A549 (cell line): ENCODE measurements around the gene AMFR.

Experiments
- CEBPB ChIP-seq, 2 experiments: fragments of >200 bp in 1 of 2; sonication (Bioruptor Twin) in 1 of 2; formaldehyde crosslinking in 1 of 2; IDR thresholded peaks; 2 replicates each; pipeline ENCODE4 v1.6.1; 2012 to 2016
- HDAC2 ChIP-seq: fragments of 200-600 bp; sonication (generic); IDR thresholded peaks from 2 replicates; pipeline ENCODE4 v1.6.1; 2016
- NFE2L2 ChIP-seq: fragments of 150-350 bp; conservative IDR thresholded peaks from 2 replicates; pipeline ENCODE4 v1.6.1; 2014; ENCODE audit warnings: low read length
- POLR2A ChIP-seq: IDR thresholded peaks from 2 replicates; pipeline ENCODE4 v1.6.1; 2012; ENCODE audit warnings: mild to moderate bottlenecking, low read length
- RAD21 ChIP-seq, 2 experiments: fragments of >200 bp in 1 of 2; sonication (Bioruptor Twin) in 1 of 2; formaldehyde crosslinking in 1 of 2; IDR thresholded peaks in 1 of 2; conservative IDR thresholded peaks in 1 of 2; 2 replicates in 1 of 2; 3 replicates in 1 of 2; pipeline ENCODE4 v1.6.1; 2012 to 2018; ENCODE audit warnings: inconsistent platforms in 1 of 2
- RCOR1 ChIP-seq: fragments of 150-350 bp; IDR thresholded peaks from 2 replicates; pipeline ENCODE4 v1.6.1; 2014; ENCODE audit warnings: antibody characterized with exemption, low read length, low read depth
- SMC3 ChIP-seq: fragments of >200 bp; sonication (Bioruptor Twin); formaldehyde crosslinking; IDR thresholded peaks from 3 replicates; pipeline ENCODE4 v1.6.1; 2018; ENCODE audit warnings: inconsistent platforms
- TF ChIP-seq, protein P1 (sequence below): fragments of >200 bp; sonication (Bioruptor Twin); formaldehyde crosslinking; IDR thresholded peaks from 3 replicates; pipeline ENCODE4 v1.5.1; 2016

DNA sequence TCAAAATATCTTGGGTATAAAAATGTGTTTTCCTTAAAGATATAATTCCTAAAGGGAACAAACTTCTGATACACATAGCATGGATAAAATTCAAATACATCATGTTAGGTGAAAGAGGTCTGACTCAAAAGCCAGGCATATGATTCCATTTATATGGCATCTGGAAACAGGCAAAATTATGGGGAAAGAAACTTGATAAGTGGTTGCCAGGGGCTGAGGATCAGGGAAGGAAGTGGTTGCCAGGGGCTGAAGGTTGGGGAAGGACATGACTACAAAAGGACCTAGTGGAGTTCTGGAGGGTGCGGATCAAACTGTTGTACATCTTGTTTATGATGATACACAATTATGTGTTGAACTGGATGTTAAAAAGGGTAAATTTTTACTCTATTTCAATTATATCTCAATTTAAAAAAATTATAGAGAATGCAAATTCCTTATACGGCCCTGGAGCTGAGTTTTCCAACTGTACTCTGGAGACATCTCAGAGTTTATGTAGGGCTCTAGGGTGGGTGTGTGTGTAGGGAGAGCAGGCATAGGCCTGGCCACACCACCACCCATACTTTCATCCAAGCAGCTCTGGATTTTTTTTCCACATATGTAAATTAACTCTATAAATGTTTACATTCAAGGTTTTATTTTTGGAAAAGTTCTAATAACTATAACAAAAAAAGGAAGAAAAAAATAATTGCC is 55.0 kb downstream of the AMFR start:
- no peak for TF ChIP-seq POLR2A
- TF ChIP-seq, protein P1, sequence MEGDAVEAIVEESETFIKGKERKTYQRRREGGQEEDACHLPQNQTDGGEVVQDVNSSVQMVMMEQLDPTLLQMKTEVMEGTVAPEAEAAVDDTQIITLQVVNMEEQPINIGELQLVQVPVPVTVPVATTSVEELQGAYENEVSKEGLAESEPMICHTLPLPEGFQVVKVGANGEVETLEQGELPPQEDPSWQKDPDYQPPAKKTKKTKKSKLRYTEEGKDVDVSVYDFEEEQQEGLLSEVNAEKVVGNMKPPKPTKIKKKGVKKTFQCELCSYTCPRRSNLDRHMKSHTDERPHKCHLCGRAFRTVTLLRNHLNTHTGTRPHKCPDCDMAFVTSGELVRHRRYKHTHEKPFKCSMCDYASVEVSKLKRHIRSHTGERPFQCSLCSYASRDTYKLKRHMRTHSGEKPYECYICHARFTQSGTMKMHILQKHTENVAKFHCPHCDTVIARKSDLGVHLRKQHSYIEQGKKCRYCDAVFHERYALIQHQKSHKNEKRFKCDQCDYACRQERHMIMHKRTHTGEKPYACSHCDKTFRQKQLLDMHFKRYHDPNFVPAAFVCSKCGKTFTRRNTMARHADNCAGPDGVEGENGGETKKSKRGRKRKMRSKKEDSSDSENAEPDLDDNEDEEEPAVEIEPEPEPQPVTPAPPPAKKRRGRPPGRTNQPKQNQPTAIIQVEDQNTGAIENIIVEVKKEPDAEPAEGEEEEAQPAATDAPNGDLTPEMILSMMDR: no peak
- TF ChIP-seq HDAC2: no peak
- no peak for TF ChIP-seq SMC3
- no peak for TF ChIP-seq NFE2L2
- TF ChIP-seq RCOR1: no peak
- TF ChIP-seq RAD21 (conservative IDR thresholded peaks at IDR 0.05 in 1 of 2, IDR thresholded peaks at IDR 0.05 in 1 of 2): no peak
- TF ChIP-seq CEBPB (IDR thresholded peaks at IDR 0.05): no peak
